Measurements from ENCODE around the gene TFR2. TPM values are rescaled to one million over a fixed set of nuclear protein-coding genes. Genes with fewer than 3 reads are reported as not detected.

The TFR2 gene
- total RNA-seq, 1 experiment from 2014 or later: 11.8 TPM

- CTCF ChIA-PET: no interaction called here
- no TSS peak for BruUV-seq (replicated peaks)
These were observed 63.8 kb downstream of the TFR2 start for GRCh38 chr7:100577507-100577906.

More at GRCh38 chr7:100577507-100577906, 63.8 kb downstream of the TFR2 start:
- H2AFZ ChIP-seq (ENCODE audit: low read depth, low read length, poor library complexity, severe bottlenecking): no peak overlapping the region
- H3K4me3 ChIP-seq (replicated peaks in 1 of 2; ENCODE audit: low read depth in 1 of 2, low read length in 2 of 2): no peak overlapping the region
- intact Hi-C loops (cut with micrococcal nuclease): no loop called here
- POLR2A ChIA-PET: interaction anchor here (2.5 kb wide), 1 partner anchor 8 kb away, joined by 9 read pairs; the partner anchor contains the start of genes FBXO24 and LRCH4
- no peak overlapping the region for H3K9ac ChIP-seq (ENCODE audit: low read length)
- H3K36me3 ChIP-seq (ENCODE audit: control insufficient read depth in 1 of 2, insufficient read depth in 2 of 2, low read length in 2 of 2): peaks cover 9 to 10% of the 10 kb centered on the region in 2 experiments; a peak in 3 of 4 replicates
- H3K27ac ChIP-seq (ENCODE audit: low read depth, low read length): no peak overlapping the region
- peaks cover 2 to 5% of the 10 kb centered on the region in 2 experiments; a peak in 1 of 4 replicates for H3K4me1 ChIP-seq (ENCODE audit: control insufficient read depth in 1 of 2, insufficient read depth in 2 of 2, low read length in 2 of 2)
- H3K27me3 ChIP-seq (ENCODE audit: insufficient read depth, low read length): no peaks in the 10 kb centered on the region
- RAD21 ChIA-PET (ENCODE audit: low non-redundant PET in 1 of 2, low total read pairs in 2 of 2, uncharacterized antibody in 2 of 2, unreplicated experiment in 2 of 2): no interaction called here
- ATAC-seq (no peak), DNase-seq (ENCODE audit: low read depth, low spot score) (no peak)
- TF ChIP-seq POLR2AphosphoS5 (IDR thresholded peaks at IDR 0.05; ENCODE audit: low read depth, low read length) (no peak), YY1 (IDR thresholded peaks at IDR 0.05; ENCODE audit: extremely low read depth, insufficient replicate concordance, low read depth, low read length) (no peak), TCF7L2 (IDR thresholded peaks at IDR 0.05; ENCODE audit: borderline replicate concordance, extremely low read depth, insufficient read depth, insufficient read length) (no peak), ZBTB33 (IDR thresholded peaks at IDR 0.05; ENCODE audit: extremely low read depth, insufficient replicate concordance, low read length) (no peak), RAD21 (IDR thresholded peaks at IDR 0.05; ENCODE audit: low read depth) (no peak), JUND (IDR thresholded peaks at IDR 0.05) (no peak), EZH2 (IDR thresholded peaks at IDR 0.05) (no peak), REST (IDR thresholded peaks at IDR 0.05; ENCODE audit: low read depth) (no peak), MAX (IDR thresholded peaks at IDR 0.05) (no peak), ELF1 (IDR thresholded peaks at IDR 0.05; ENCODE audit: borderline replicate concordance, low read depth) (no peak), CTCF (IDR thresholded peaks at IDR 0.05 in 2 of 3, conservative IDR thresholded peaks at IDR 0.05 in 1 of 3; ENCODE audit: borderline replicate concordance in 1 of 3, insufficient read depth in 1 of 3, low read depth in 2 of 3, low read length in 2 of 3) (no peak), ZNF274 (IDR thresholded peaks at IDR 0.05; ENCODE audit: low read depth, low read length) (no peak)
- H3K9me3 ChIP-seq (ENCODE audit: control insufficient read depth in 1 of 2, insufficient read depth in 1 of 2, low read depth in 1 of 2, low read length in 2 of 2): no peaks in the 10 kb centered on the region
- H3K79me2 ChIP-seq (ENCODE audit: insufficient read depth, low read length): no peaks in the 10 kb centered on the region
- no peak overlapping the region for H3K4me2 ChIP-seq (ENCODE audit: low read length)
- H4K20me1 ChIP-seq (ENCODE audit: insufficient read depth): no peaks in the 10 kb centered on the region
- no peaks in the 10 kb centered on the region for H3K9me2 ChIP-seq (ENCODE audit: insufficient read depth)

All from HCT116 (cell line).